PC-9 (cell line): ENCODE measurements around the gene ENPP3.

Experiments
- EZH2 ChIP-seq: fragments of 200-600 bp; sonication (generic); IDR thresholded peaks from 2 replicates; pipeline ENCODE4 v1.8.0; 2017; ENCODE audit warnings: antibody characterized with exemption, low read depth
- TF ChIP-seq, protein P1 (sequence below): fragments of 200-600 bp; sonication (generic); conservative IDR thresholded peaks from 2 replicates; pipeline ENCODE4 v1.6.1; 2017; ENCODE audit warnings: mixed run types, antibody characterized with exemption, mild to moderate bottlenecking, moderate library complexity

DNA sequence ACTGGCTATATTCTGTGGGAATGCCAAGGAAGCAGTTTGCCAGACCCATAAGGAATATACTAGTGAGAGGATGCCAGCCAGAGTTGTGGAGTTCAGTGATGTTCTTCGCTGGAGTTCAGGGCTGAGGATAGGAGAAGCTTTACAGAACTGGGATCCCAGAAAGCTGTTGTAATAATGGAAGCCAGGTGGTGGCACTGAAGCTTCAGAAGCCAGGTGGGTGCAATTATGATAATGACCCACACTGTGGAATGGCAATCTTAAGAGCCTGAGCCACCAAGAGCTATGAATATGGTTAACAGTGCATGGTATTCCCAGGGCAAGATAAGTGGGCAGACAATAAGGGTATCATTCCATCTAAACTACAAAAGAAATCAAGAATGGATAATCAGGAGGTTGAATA lies 145.7 kb downstream of the ENPP3 start:
- TF ChIP-seq, protein P1, sequence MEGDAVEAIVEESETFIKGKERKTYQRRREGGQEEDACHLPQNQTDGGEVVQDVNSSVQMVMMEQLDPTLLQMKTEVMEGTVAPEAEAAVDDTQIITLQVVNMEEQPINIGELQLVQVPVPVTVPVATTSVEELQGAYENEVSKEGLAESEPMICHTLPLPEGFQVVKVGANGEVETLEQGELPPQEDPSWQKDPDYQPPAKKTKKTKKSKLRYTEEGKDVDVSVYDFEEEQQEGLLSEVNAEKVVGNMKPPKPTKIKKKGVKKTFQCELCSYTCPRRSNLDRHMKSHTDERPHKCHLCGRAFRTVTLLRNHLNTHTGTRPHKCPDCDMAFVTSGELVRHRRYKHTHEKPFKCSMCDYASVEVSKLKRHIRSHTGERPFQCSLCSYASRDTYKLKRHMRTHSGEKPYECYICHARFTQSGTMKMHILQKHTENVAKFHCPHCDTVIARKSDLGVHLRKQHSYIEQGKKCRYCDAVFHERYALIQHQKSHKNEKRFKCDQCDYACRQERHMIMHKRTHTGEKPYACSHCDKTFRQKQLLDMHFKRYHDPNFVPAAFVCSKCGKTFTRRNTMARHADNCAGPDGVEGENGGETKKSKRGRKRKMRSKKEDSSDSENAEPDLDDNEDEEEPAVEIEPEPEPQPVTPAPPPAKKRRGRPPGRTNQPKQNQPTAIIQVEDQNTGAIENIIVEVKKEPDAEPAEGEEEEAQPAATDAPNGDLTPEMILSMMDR: 0 out of 2 replicates have a peak, but pooled peaks have one; percentile 36
- no peak for TF ChIP-seq EZH2
